G401 (cell line): ENCODE results near the gene INF2. TPM values are rescaled to one million over a fixed set of nuclear protein-coding genes. Genes with fewer than 3 reads are reported as not detected.
"Not testable (repeated sequence)": the region's sequence is repeated elsewhere in the genome, so short reads cannot be mapped to it uniquely, and the experiment has no call there.

Experiments
- DNase-seq: peaks from one replicate; pipeline ENCODE4 v3.0.0-alpha.2; 2015; ENCODE audit warnings: low spot score
- in situ Hi-C: cut with HindIII; loops from 2 replicates; pipeline ENCODE4 v1.10.0; 2016; ENCODE audit warnings: low sequenced_read_pairs, mixed read lengths
- total RNA-seq: library from RNA; depleted of rRNA; stranded (reverse); fragments of >200 nt; shearing (Covaris generic); gene quantifications from 2 replicates; pipeline ENCODE4 v1.2.3, GENCODE V29; 2014

Gene INF2
- total RNA-seq, 1 experiment from 2014 or later: 31.3 TPM

- DNase-seq: no peak
- in situ Hi-C loops: no loop called here
These were observed 34.1 kb upstream of the INF2 start for GRCh38 chr14:104655128-104655848.

- no peak for DNase-seq
- in situ Hi-C loops: no loop called here
These were observed 33.3 kb upstream of the INF2 start for GRCh38 chr14:104656014-104656714.

- in situ Hi-C loops: no loop called here
- DNase-seq: no peak
These were observed 32.3 kb upstream of the INF2 start for GRCh38 chr14:104657101-104657524.

DNA sequence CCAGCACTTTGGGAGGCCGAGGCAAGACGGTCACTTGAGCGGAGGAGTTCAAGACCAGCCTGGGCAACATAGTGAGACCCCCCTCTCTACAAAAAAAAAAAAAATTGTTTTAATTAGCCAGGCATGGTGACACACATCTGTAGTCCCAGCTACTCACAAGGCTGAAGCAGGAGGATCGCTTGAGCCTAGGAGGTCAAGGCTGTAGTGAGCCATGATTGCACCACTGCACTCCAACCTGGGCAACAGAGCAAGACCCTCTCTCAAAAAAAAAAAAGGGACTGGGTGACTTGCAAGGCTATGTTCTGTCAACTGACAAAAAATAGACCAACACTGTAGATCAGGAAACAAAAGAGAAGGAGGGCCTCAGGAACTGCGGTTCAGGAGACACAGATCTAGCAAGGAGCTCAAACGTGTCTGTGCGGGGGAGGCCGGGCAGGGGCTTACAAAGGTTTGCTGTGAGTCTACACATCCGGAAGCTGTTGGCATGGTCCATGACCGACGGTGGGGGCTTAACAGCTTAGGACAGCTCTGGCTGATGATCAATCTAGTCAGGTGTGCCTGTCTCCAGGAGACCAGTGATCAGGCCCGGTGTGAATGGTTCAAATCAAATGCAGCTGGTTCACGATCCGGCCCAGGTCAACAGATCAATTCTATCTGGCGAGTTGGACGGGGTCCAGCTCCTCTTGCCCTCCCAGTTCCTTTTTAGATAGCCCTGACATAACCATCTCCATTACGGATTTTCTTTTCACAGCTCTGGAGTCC is 31.7 kb upstream of the INF2 start:
- in situ Hi-C loops: no loop called here
- DNase-seq: no peak

DNA sequence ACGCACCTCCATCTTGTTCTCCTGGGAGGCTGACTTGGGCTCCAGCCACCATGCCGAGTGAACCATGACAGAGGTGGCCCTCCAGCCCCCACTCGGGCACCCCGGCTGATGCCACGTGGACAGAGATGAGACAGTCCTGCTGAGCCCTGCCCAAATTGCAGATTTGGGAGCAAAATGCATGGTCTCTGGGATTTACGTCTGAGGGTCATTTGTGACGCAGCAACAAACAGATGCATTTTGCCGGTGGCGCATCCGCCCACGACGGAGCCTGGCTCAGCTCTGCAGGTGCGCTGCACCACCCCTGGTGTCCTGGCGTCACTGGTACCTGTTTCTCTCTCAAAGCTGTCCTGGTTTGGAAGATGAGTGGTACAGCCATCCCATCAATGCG is 31.1 kb upstream of the INF2 start:
- in situ Hi-C loops: no loop called here
- no peak for DNase-seq

DNA sequence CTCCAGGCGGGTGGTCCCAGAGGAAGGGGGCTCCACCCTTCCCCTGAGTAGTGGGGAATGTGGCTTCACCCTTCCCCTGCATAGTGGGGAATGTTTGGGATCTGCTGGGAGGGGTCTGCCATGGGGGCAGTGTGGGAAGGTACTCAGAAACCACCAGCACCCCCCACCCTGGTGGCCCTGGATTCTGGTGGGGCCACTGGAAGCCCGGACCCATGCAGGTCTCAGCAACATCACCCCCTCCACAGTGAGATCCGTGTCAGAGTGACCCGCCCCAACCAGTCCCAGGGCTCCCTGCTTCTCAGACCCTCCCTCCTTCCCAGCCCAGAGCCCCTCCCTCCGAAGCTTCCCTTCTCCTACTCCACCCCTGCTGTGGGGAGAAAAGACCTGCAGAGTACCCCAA is 30.3 kb upstream of the INF2 start:
- DNase-seq: no peak
- in situ Hi-C loops: no loop called here

GRCh38 chr14:104659764-104660523 is 29.5 kb upstream of the INF2 start:
- in situ Hi-C loops: no loop called here
- no peak for DNase-seq

DNA sequence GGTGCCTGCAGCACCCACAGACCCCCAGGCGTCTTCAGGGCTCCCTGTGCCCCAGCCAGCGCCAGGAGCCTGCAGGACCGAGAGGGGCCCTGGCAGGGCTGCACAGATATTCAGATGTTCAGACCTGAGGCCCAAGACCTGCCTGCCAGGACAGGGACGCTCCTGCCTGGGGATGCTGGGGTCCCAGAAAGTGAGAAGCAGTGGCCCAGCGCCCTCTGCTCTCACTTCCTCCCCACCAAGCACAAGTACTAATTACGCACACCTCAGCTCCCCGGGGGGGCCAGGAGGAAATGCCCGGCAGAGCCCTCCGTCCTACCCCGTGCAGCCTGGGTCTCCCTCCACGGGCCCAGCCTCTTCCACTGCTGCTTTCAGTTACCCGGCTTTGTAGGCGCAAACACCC is 28.8 kb upstream of the INF2 start:
- in situ Hi-C loops: no loop called here

GRCh38 chr14:104661086-104661485 is 28.3 kb upstream of the INF2 start:
- in situ Hi-C loops: no loop called here
- no peak for DNase-seq

More for the DNA sequence above, 28.8 kb upstream of the INF2 start:
- DNase-seq: no peak

DNA sequence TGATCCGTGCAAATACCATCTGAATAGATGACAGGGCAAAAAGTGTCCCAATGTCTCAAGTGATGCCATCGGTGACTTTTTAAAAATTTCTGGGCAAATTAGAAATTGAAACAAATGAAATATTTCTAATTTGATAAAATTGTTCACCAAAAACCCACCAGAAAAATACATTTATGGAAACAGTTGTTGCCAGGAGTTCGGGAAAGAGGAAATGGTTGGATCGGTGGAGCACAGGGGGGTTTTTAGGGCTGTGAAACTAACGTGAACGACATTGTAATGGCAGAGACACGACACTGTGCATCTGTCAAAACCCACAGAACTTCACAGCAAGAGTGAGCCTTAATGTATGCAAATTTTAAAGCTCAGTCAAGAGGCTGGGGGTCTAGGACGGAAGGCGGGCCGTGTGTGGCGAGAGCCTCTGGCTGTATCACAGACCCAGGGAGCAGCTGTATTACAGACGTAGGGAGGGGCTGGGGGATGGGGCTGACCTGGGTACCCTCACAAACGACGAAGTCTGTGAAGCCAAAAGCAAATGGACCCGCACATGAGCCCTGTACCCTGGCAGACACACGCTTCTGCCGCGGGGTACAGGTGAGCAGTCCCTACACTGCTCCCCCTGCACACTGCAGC is 27.8 kb upstream of the INF2 start:
- DNase-seq, in situ Hi-C loops: not testable (repeated sequence)

- DNase-seq, in situ Hi-C loops: not testable (repeated sequence)
These were observed 26.9 kb upstream of the INF2 start for GRCh38 chr14:104662472-104662871.

GRCh38 chr14:104664107-104664506 is 25.3 kb upstream of the INF2 start:
- DNase-seq: no peak
- in situ Hi-C loops: no loop called here

DNA sequence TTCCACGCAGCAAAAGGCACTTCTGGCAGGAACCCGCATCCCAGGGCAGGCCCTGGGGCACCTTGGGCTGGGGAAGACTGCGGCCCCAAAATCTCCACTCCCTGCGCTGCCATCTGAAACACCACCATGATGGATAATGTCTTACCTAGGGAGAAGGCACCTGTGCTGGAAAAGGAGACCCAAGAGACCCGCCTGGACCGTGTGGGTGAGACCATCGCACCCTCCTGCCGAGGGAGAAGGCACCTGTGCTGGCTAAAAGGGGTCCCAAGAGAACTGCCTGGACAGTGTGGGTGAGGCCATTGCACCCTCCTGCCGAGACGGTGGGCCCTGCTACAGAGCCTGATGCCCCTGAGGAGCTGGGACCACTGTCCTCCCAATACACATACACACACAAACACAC is 24.8 kb upstream of the INF2 start:
- in situ Hi-C loops: no loop called here
- DNase-seq: no peak

GRCh38 chr14:104665114-104665656 is 24.2 kb upstream of the INF2 start:
- DNase-seq: no peak
- in situ Hi-C loops: no loop called here

DNA sequence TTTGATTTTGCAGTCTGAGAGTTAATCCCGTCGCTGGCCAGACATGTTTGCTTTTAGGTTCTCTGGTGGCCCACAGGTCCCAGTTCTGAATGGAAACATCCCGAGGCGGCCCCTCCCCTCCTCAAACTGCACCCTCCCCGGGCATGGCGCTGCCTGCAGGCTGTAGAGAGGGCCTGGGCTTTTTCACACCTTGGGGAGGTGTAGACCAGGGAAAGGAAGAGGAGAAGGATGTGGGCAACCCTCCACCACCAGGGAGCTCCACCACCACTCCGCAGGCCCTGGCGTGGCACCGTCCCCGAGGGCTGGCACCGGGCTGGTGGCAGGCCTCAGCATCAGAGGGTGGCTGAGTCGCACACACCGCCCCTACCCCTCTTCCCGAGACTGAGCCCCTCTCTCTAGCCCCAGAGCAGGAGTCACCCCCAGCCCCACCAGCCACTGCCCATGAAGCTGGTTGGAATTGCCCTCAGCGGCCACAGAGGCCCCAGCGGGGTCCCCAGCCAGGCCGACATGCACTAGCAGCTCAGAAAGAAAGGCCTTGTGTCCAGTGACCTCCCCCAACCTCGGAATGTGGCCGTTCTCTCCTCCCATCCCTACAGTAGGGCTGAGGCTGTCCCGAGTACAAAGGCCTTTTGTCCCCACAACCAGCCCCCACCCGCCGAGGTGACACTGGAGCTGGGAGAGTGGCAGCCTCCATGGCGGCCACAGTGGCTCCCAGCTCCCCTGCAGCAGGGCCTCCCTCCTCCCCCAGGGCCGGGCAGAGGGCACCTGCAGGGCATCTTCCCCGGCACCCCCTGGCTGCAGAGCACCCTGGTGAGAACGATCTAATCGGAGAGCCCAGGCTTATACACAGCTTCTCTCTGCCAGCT is 23.5 kb upstream of the INF2 start:
- DNase-seq: no peak
- in situ Hi-C loops: no loop called here

- DNase-seq, in situ Hi-C loops: not testable (repeated sequence)
These were observed 22.9 kb upstream of the INF2 start for GRCh38 chr14:104666523-104666895.

DNA sequence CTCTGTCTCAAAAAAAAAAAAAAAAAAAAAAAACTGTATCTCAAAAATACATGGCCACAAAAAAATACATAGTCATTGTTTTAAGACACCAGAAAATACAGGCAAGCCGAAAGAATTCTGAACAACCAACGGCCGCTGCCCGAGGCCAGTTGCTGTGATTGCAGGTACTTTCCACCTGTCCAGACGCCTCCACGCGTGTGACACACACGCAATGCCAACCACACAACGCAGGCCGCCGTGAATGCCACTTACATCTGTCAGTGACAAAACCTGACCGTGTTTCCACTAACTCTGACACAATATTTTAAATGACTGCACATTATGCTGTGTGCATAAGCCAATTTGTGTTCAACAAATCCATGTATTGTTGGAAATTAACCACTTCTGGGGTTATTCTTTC is 22.4 kb upstream of the INF2 start:
- DNase-seq: no peak
- in situ Hi-C loops: no loop called here

DNA sequence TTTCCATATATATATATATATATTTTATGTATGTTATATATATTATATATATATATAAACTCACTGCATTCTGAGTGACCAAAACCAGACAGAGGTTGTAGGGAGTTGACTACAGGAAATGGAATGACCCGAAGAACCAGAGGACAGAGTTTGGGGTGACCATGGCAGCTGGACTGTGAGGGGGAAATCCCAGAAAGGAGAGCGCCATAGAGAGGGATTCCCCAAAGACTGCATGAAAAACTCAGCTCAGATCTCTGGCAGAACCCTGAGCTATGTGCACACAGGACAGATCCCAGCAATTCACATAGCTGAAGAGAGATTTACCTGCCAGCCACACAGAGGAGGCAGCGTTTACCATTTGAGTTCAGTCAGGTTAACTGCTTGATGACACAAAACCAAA is 19.7 kb upstream of the INF2 start:
- in situ Hi-C loops: no loop called here
- DNase-seq: no peak
